ENCODE results near the gene SLC44A1.

Gene SLC44A1

GRCh38 chr9:105438141-105438806, 193.8 kb downstream of the SLC44A1 start:
- DNase-seq, result no peak

DNA sequence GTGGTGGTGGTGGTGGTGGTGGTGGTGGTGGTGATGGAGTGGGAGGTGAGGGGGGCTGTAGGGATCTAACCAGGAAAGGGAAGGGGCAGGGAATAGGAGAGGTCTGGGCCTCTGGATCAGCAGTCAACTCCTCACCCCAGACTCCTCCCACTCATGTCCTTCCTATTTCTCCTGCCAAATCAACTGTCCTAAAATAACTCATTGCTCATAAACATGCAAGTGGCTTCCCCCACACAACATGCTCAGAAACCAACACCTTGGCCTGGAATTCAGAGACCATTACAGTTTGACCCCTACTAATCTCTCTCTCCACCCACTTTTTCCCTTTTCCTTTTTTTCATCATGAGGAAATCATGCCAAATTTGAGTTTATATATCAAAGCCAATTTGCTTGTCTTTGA, 195.0 kb downstream of the SLC44A1 start:
- no peak for DNase-seq

GRCh38 chr9:105441616-105442160, 197.2 kb downstream of the SLC44A1 start:
- no peak for DNase-seq

GRCh38 chr9:105443121-105443520, 198.7 kb downstream of the SLC44A1 start:
- DNase-seq, result no peak

- DNase-seq, result no peak
These were observed 199.7 kb downstream of the SLC44A1 start for GRCh38 chr9:105444130-105444529.

DNA sequence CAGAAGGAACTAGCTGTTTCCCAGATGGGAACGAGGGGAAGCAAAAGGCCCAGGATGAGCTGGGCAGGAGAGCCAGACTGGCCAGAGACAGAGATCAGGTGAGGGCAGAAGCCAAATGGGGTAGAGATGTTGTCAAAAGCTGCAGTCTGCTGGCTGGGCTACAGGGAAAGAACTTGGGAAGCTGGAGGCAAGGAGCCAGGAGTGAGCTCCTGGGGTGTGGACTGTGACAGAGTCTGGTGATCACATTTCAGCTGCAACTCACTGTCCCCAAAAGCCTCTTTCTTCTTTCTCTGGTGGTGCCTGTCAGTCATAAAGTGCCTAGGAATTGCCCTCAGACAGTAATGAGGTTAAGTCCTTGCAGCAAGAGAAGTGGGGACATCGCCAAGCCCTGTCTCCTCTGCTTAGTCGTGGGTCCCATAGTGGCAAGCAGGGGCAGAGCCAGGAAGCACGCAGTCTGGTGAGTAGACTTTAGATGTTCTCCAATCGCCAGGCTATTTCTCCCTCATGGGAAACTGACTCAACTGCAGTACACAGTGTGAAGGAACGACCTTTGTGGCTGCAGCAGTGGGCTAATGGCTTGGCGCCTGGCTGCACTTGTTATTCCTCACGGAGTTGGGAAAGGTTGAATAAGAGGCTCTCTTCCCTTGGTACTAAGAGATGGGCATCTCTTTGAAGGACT, 200.9 kb downstream of the SLC44A1 start:
- DNase-seq, result no peak

DNA sequence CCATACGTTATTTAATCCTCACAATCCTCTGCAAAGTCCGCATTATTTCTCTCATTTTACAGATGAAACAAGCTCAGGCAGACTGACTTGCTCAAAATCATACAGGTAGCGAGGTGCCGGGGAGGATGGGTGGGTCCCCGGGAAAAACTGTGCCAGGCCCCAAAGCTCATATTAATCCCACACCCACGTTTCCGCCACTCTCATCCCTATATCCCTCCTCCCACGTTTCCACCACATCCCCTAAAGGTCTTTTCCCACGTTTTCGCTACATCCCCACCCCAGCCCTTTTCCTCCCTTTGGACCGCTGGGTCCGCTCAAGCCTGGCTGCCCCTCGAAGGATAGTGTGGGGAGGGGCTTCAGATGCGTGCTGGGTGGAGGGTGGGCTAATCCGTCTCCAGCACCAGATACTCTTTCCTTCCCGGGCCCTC, 202.9 kb downstream of the SLC44A1 start:
- no peak for DNase-seq

DNA sequence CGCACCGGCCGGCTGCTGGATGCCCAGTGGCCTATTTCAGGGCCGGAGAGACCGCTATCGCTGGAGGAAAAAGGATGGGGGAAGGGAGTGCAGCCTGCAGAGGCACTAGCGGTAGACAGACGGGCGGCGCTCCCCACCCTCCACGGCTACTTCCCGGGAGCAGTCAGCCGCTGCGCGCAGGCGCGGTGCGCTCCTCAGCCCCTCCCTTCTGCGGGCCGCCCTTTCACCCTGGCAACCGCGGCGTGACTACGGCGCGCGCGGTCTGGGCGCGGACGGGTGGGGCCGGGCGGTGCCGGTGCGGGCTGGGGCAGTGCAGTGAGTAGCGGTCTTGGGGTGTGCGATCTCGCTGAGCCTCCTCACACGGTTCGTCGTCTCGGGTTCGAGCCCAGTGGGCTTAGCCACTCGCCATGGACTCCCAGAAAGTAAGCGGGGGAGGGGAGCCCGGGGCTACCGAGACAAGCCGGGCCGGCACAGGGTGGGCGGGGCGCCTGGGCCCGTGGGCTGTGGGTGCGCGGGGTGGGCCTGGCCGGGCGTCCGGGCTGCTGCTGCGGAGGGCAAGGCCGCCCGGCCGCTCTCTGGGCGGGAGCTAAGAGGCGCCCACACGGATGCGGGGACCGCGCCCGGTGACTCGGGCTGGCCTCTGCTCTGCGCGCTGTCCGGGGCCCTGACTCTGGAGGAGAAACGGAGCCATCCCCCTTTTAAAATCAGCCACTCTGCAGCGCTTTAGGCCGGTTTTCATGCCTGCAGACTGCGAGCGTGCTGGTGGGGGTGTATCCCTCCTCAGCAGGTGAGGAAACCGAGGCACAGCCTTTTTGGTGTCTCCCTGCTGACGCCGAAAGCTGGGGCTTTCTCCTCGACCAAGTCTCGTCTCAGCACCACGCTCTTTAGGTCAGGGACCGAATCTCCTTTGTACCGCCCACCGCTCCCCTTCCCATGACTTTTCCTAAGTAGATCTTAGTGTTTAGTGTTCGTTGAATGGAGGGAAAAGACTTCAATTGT, 203.7 kb downstream of the SLC44A1 start, which contains the start of gene FSD1L:
Gene FSD1L, plus strand, starts transcription at position 221 of the 999 bp plus-strand sequence. Its CDS starts 187 bp downstream, at position 408.
- DNase-seq, result peak; percentile 44

GRCh38 chr9:105449081-105449480, 204.6 kb downstream of the SLC44A1 start:
- no peak for DNase-seq

- no peak for DNase-seq
These were observed 207.7 kb downstream of the SLC44A1 start for GRCh38 chr9:105452185-105452584.

DNA sequence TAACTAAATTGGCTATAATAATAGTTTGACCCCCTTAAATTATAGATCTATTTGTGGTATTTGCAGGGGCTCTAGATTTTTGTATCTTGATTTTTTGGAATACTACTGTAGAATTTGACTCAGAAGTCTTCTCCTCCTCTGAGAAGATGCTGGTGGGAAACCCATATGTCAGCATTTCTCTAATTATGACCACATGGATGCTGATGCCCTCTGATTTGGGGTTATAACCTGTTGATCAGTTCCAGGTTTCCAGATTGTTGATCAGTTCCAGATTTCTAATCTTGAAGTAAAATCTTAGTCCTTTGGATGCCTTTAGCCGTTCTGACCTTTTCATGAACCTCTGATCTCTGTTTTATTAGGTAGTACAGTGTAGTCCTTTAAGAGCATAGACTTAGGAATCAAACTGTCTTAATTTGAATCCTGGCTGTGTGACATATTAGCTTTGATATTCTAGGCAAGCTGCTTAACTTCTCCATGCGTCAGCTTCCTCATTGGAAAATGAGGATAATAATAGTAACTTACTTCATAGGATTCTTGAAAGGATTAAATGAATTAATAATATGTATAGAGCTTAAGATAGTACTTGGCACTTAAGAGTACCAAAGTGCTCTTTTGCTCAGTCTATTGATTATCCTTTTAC, 211.5 kb downstream of the SLC44A1 start:
- no peak for DNase-seq

- no peak for DNase-seq
These were observed 213.3 kb downstream of the SLC44A1 start for GRCh38 chr9:105457560-105458294.

DNA sequence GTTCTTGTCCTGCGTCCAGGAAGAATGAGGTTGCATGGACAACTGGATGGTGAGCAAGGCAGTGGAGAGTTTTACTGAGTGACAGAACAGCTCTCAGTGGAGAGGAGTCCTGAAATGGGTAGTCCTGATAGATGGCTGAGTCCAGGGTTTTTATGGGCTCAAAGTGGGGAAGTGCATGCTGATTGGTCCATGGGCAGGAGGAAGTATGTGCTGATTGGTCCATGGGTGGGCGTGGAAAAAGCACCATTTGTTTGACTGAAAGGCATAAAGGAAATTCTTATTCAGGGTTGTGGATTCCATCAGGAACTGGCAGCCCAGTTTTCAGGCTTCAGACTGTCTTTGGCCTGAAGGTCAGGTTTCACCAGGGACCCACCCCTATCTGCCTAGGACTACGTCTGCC, 214.0 kb downstream of the SLC44A1 start:
- DNase-seq, result no peak

- DNase-seq, result no peak
These were observed 214.9 kb downstream of the SLC44A1 start for GRCh38 chr9:105459336-105459735.

GRCh38 chr9:105466898-105467455, 222.5 kb downstream of the SLC44A1 start:
- no peak for DNase-seq

- DNase-seq, result no peak
These were observed 224.4 kb downstream of the SLC44A1 start for GRCh38 chr9:105468875-105469274.

DNA sequence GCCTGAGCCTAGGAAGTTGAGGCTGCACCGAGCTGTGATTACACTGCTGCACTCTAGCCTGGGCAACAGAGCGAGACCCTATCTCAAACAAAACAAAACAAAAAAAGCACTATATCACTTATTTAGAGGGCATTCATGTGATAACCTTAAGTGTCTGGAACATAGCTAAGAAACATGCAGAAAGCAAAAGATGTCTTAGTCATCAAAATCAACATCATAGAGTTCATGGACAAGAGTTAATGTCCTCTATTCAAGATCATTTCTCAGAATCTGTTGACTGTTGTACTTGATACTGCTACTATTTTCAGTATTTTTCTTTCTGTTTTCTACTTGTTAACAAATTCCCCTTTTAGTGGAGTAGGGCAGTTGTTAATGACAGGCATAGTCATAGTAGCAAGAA, 228.8 kb downstream of the SLC44A1 start:
- DNase-seq, result no peak

- DNase-seq, result no peak
These were observed 230.9 kb downstream of the SLC44A1 start for GRCh38 chr9:105475302-105475701.

- no peak for DNase-seq
These were observed 235.4 kb downstream of the SLC44A1 start for GRCh38 chr9:105479846-105480245.

GRCh38 chr9:105483618-105484017, 239.2 kb downstream of the SLC44A1 start:
- DNase-seq, result no peak

DNA sequence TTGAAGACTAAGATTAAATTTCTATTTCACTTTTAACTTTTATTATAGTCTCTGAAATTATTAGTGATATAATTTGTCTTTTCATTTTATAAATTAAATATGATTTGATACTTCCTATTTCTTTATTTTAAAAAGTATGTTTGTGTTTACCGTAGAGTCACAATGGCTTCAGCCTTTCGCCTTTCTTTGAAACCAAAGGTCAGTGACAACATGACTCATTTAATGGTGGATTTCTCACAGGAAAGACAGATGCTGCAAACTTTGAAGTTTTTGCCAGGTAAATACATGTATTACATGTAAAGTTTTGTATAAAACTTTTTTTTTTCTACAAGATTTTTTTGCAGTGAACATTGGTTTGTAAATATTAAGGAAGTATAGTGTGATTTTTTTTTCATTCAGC, 239.8 kb downstream of the SLC44A1 start:
- no peak for DNase-seq
